K562 (cell line): Measurements from ENCODE around the gene NSUN3. TPM values are rescaled to one million over a fixed set of nuclear protein-coding genes. Genes with fewer than 3 reads are reported as not detected.

ENCODE experiments used
- ARHGAP35 ChIP-seq: fragments of 450-650 bp; IDR thresholded peaks from 2 replicates; pipeline ENCODE4 v1.6.1; 2018; ENCODE audit not compliant: partially characterized antibody
- ATF2 ChIP-seq: sonication (generic); formaldehyde crosslinking; IDR thresholded peaks from 2 replicates; pipeline ENCODE4 v1.8.1; 2022; ENCODE audit warnings: missing genetic modification reagents
- BRCA1 ChIP-seq, 2 experiments: fragments of 450-650 bp in 1 of 2; sonication (generic) in 1 of 2; formaldehyde crosslinking in 1 of 2; IDR thresholded peaks; 2 replicates each; pipeline versions ENCODE4 v1.5.0 to v1.6.1; 2017 to 2020; ENCODE audit warnings: mild to moderate bottlenecking in 1 of 2, missing genetic modification reagents in 1 of 2
- CREB5 ChIP-seq: fragments of 250-450 bp; sonication (Bioruptor Pico); IDR thresholded peaks from 2 replicates; pipeline ENCODE4 v1.5.0; 2020; ENCODE audit warnings: mild to moderate bottlenecking
- DIDO1 ChIP-seq: fragments of 450-650 bp; IDR thresholded peaks from 2 replicates; pipeline ENCODE4 v1.6.1; 2016; ENCODE audit warnings: low read depth, missing biosample characterization, missing genetic modification characterization
- EGR1 ChIP-seq: fragments of 450-650 bp; conservative IDR thresholded peaks from 2 replicates; pipeline ENCODE4 v1.6.1; 2017; ENCODE audit warnings: mild to moderate bottlenecking
- ETS2 ChIP-seq: IDR thresholded peaks from 2 replicates; pipeline ENCODE4 v1.6.1; 2016; ENCODE audit warnings: borderline replicate concordance, missing genetic modification characterization, mild to moderate bottlenecking, moderate library complexity, missing compliant biosample characterization; ENCODE audit not compliant: poor library complexity, severe bottlenecking
- FOXP4 ChIP-seq: sonication (generic); formaldehyde crosslinking; IDR thresholded peaks from 2 replicates; pipeline ENCODE4 v1.8.0; 2022; ENCODE audit warnings: mild to moderate bottlenecking, missing genetic modification reagents, borderline replicate concordance
- NR2C1 ChIP-seq, 2 experiments: fragments of 450-650 bp; IDR thresholded peaks; 2 replicates each; pipeline ENCODE4 v1.6.1; 2017; ENCODE audit warnings: mild to moderate bottlenecking in 2 of 2, antibody characterized with exemption in 1 of 2, inconsistent platforms in 1 of 2, missing compliant biosample characterization in 1 of 2, missing genetic modification characterization in 1 of 2
- PHB ChIP-seq: fragments of 250-450 bp; sonication (Bioruptor Pico); IDR thresholded peaks from 2 replicates; pipeline ENCODE4 v1.5.0; 2021
- REST ChIP-seq, 2 experiments: fragments of 450-650 bp; formaldehyde crosslinking in 1 of 2; IDR thresholded peaks; 2 replicates each; pipeline versions ENCODE4 v1.4.0 to v1.6.1; 2014 to 2020; ENCODE audit warnings: mild to moderate bottlenecking in 2 of 2, borderline replicate concordance in 1 of 2, low read depth in 1 of 2
- SP2 ChIP-seq: IDR thresholded peaks from 2 replicates; pipeline ENCODE4 v1.6.1; 2011; ENCODE audit warnings: mild to moderate bottlenecking, low read depth, low read length, moderate library complexity; ENCODE audit not compliant: poor library complexity, severe bottlenecking; ENCODE audit errors: extremely low read depth
- polyA plus RNA-seq, 8 experiments: library from polyadenylated mRNA; depleted of rRNA in 4 of 8; stranded (reverse) in 5 of 8; unstranded in 3 of 8; fragments of >200 nt; fragmentation: Nextera tagmentation in 2 of 8; fragmentation: Illumina TruSeq in 1 of 8; extraction: Ambion mirVana in 2 of 8; extraction: Trizol in 1 of 8; gene quantifications; 2 replicates each; pipeline versions ENCODE4 v1.2.1 to v1.2.3, GENCODE V29; 2011 to 2014; ENCODE audit warnings: inconsistent platforms in 1 of 8, missing spikeins in 1 of 8
- total RNA-seq, 7 experiments: library from RNA; depleted of rRNA in 6 of 7; stranded (reverse); fragments of >200 nt in 6 of 7; fragmentation: Illumina TruSeq in 2 of 7; extraction: Trizol in 2 of 7; gene quantifications; 2 replicates each; pipeline versions ENCODE4 v1.2.1 to v1.2.3, GENCODE V29; 2011 to 2021; ENCODE audit warnings: low replicate concordance in 1 of 7

The NSUN3 gene
- total and polyA plus RNA-seq, 9 of the 15 experiments (the other 6 are each of a cell fraction or from before 2014, with no cell fraction given) = 4.4 to 12.3 (median 7.6) TPM

- TF ChIP-seq REST (IDR thresholded peaks at IDR 0.05; ENCODE audit: borderline replicate concordance) (no peak), REST (CRISPR knock-in tag; IDR thresholded peaks at IDR 0.05; ENCODE audit: low read depth) (no peak), ATF2 (no peak), NR2C1 (IDR thresholded peaks at IDR 0.05) (no peak), NR2C1 (tag; IDR thresholded peaks at IDR 0.05) (no peak), ETS2 (tag) (no peak), EGR1 (no peak), ARHGAP35 (no peak), DIDO1 (tag) (no peak), PHB (CRISPR knock-in tag) (no peak), CREB5 (CRISPR knock-in tag) (no peak), SP2 (no peak), FOXP4 (CRISPR knock-in tag) (no peak), BRCA1 (IDR thresholded peaks at IDR 0.05) (no peak), BRCA1 (CRISPR knock-in tag; IDR thresholded peaks at IDR 0.05) (no peak)
These were observed 104.5 kb downstream of the NSUN3 start (continued) for GRCh38 chr3:94167346-94167745.
